GM19452 (cell line): ENCODE results near the gene SLC38A11.

Source experiments
- ATAC-seq: cut with Tn5 transposase; IDR thresholded peaks from one replicate; pipeline ENCODE4 v1.9.1; 2021; ENCODE audit not compliant: unreplicated experiment

SLC38A11 gene

DNA sequence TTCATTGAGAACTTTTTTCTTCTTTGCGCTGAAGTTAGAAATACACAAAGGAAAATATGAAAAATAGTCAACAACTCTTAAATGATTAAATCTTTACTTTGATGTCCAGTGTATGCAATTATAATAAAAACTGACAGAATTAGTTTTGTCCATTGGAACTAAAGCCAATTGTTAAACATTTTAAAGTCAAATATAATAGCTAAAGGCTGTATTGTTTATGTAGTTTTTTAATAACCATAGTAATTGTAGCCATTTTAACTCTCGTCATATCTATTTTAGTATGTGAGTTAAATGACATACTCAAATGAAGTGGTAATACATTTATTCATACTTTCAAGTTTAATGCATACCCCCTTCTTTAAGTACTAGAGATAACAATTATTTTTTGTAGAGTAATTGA is 109.0 kb downstream of the SLC38A11 start:
- no peak for ATAC-seq
